IPS DF 4.7 (cell line): ENCODE data around the gene P2RY2.

Experiments used
- DNase-seq: peaks from one replicate; pipeline ENCODE4 v3.0.0-alpha.2; 2013; ENCODE audit warnings: low spot score; ENCODE audit errors: extremely low read depth

P2RY2 gene

GRCh38 chr11:73241300-73241699, 23.2 kb downstream of the P2RY2 start:
- no peak for DNase-seq

DNA sequence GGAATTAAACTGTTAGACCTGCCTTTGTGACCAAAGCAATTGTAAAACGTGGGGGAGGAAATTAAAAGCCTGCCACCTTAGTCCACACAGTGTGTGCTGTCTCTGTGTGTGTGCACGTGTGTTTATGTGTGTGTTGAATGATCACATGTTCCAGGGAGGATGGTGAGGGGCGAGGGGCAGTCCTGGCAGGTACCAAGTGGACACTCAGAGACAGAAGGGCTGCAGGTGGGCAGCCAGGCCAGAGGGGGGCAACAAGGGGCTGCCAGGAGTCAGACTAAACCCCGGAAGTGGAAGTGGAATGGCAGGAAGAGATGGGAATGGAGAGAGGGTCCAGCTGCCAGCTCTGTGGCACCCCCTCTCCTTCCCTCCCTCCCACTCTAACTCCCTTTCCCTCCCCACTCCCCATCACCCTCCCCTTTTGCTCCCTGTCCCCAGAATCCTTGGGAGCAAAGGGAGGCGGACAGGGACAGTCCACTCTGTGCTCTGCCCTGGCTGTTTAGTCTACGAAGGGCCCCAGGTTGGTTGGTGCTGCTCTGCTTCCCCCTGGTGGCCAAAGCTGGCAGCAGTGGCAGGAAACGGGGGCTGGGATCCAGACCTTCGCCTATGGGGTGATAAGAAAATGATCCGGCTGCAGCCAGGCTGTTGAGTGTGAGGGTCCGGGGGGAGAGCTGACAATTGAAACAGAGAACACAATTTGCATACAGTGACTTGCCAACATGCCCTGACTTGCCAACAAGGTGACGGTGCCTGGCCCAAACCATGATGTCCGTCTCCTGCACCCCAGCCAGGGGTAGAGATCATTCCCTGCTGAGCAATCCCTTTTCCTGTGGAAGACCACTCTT, 24.4 kb downstream of the P2RY2 start:
- DNase-seq = no peak

DNA sequence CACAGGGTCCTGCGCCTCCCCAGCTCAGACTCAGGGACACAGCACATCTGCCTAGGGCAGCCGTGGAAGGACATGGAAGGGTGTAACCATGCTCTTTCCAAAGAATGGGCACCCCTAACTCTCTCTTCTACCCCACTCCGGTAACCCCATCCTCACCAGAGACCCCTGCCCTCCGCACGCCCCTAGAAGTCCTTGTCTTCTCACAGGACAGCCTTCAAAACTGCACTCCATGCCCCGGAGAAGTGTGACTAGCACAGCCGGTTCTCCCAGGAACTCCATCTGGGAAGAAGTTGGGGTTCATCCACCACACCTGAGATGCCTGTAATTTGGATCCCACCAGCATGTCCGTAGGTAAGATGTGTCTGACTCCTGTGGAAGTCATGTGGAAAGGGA, 25.0 kb downstream of the P2RY2 start:
- no peak for DNase-seq

- no peak for DNase-seq
These were observed 26.6 kb downstream of the P2RY2 start for GRCh38 chr11:73244589-73245240.

DNA sequence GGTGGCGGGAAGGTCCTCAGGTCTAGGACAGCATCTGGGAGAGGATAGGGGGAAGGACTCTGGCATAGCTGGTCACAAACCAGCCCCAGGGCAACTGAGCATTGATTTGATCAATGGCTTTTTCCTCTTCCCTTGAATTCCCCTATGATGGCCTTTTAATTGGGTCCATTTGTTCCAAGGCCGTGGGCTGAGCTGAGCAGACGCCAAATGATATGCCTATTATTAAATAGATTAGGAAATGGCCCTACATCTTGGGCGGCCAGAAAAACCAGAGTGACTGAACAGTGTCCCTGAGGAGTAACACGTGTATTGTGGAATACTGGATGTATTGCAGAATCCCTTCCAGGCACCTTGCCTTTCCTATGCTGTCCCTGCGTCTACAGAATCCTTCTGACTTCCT, 27.4 kb downstream of the P2RY2 start:
- no peak for DNase-seq

GRCh38 chr11:73246303-73246702, 28.2 kb downstream of the P2RY2 start:
- DNase-seq = no peak

GRCh38 chr11:73248526-73249185, 30.6 kb downstream of the P2RY2 start:
- no peak for DNase-seq

GRCh38 chr11:73249304-73249703, 31.2 kb downstream of the P2RY2 start:
- DNase-seq = no peak

- DNase-seq = no peak
These were observed 32.0 kb downstream of the P2RY2 start for GRCh38 chr11:73249853-73250783.

- no peak for DNase-seq
These were observed 34.6 kb downstream of the P2RY2 start for GRCh38 chr11:73252577-73253191.

- no peak for DNase-seq
These were observed 39.4 kb downstream of the P2RY2 start for GRCh38 chr11:73257342-73258103.

DNA sequence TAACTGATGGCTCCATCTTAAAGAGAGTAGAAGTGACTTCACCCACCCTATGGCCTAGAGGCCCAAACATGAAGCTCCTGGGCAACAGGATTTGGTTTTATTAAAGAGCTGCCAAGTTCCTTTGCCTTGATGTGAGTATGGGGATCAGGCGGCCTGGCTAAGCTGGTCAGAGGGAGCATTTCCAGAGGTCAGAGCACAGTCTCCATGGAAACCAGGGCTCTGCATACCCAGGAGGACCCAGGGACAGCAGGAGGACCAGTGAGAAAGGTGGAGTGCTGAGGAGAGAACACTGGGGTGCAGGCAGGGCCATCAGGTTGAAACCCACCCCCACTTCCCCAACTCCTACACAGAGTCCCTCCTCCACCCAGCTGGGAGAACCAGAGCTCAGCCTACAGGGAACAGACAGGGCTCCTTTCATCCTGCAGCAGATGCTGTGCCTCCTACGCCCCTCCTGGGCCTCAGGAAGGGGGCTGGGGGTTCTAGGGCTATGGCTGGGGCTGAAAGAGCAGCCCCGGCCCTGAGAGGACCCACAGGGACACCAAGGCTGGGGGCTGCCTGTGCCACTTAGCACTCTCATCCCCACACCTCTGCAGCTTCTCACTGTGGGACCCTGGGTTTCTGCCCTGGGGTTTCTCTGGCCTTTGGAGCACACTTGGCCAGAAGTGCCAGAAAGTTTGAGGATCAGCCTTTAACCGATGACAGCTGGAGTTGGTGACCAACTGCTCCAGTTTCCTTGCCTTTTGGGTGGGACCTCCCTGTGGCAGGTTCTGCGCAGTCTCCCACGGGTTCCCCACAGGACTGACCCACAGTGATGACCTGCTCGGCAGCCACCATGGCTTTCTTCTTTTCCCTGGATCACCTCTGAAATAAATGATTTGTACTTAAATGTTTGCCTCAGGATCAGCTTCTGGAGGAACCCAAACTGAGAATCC, 40.3 kb downstream of the P2RY2 start:
- DNase-seq = no peak

DNA sequence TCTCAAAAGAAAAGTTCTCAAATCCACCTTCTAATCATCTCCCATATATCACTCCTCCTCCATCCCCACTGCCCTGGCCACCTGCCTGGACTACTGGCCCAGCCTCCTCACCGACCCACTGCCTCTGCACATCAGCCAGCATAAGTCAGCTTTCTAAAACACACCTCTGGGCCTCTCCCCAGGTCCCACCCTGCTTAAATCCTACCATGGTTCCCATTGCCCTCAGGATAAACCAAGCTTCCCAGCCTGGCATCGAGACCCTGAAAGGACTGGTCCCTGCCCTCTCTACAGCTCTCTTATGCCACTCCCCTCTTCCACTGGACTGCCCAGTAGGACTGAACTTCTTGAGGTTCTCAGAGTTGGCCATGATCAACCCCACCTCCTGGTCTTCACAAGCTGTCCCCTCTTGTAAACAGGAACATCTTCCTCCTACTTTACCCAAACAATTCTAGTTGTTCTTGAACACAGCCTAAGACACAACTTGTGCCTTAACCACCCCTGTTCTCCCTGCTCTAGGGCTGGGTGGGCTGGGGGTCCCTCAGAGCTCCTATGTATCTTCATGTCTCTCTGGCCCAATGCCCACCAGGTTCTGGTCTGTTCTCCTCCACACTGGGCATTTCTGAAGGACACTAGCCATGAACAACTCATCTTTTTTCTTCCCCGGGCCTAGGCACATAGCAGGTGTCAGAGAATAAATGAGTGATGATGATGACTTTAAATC, 41.5 kb downstream of the P2RY2 start:
- DNase-seq = no peak

- DNase-seq = no peak
These were observed 42.0 kb downstream of the P2RY2 start for GRCh38 chr11:73260127-73260457.

DNA sequence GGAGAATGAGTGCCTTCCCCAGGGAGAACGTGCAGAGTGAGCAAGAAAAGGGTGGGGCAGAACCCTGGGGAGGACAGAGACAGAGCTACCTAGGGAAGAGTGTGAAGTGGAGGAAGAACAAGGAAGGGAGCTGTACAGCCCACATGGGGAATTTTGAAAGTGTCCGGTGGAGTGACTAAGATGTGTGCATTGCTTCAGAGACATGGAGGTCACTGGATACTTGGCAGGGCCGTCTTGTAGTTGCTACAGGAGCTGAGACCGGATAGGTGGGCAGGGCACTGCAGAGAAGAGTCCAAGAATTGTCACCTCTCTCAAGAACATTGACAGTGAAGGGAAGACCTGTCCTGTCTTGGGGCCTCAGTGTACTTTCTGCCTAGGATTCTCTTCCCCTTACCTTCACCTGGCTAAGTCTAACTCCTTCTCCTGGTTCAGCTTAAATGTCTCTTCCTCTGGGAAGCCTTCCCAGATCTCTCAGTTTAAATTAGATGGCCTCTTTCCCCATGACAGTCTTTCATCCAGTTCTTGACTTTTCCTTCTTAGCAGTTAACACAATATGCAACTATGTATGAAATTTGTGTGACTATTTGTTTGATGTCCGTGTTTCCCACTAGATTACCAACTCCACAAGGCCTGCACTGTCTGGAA, 44.9 kb downstream of the P2RY2 start:
- no peak for DNase-seq

DNA sequence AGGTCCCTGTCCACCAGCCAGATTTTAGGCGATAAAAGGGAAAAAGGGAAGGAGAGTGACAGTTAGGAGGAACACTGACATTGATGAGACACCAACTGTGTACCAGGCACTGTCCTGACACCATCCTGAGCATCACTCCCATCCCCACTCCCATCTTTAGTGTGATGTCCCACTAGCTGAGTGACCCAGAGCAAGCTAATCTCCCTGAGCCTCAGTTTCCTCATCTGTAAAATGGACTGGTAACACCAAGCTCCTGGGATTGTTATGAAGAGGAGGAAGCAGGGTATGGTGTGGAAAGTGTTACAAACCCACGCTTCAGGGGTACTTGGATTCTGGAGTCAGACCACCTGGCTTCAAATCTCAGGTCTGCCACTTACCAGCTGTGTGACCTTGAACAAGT, 45.6 kb downstream of the P2RY2 start:
- no peak for DNase-seq

- no peak for DNase-seq
These were observed 47.3 kb downstream of the P2RY2 start for GRCh38 chr11:73265278-73265810.
